ENCODE data around the gene FBXO15. TPM values are rescaled to one million over a fixed set of nuclear protein-coding genes. Genes with fewer than 3 reads are reported as not detected.

FBXO15 gene
- total and polyA plus RNA-seq, 4 experiments from 2014 or later, result 2.0 to 2.6 (median 2.4) TPM

- CTCF ChIA-PET (ENCODE audit: partially characterized antibody), result interaction anchor here (0.8 to 2.9 kb wide), 2 partner anchors 20 to 38 kb away, joined by 4 to 9 read pairs; no protein-coding TSS in a partner anchor
- Histone ChIP-seq H3K27ac (ENCODE audit: low read depth, low read length) (no peak overlapping the region), H3K9me3 (ENCODE audit: control insufficient read depth in 1 of 2, low read length in 2 of 2) (no peaks in the 10 kb centered on the region), H3K27me3 (ENCODE audit: insufficient read depth, low read length) (no peaks in the 10 kb centered on the region), H3K4me3 (ENCODE audit: low read length in 2 of 2) (no peak overlapping the region), H3K36me3 (ENCODE audit: insufficient read depth, low read length) (no peaks in the 10 kb centered on the region), H3K4me1 (ENCODE audit: insufficient read depth, low read length) (peaks cover 10% of the 10 kb centered on the region)
- H3K4me1 Mint-ChIP-seq, result peaks cover 0 to 4% (median 2%) of the 10 kb centered on the region in 4 donors
- H3K9me3 Mint-ChIP-seq, result peaks cover 0 to 4% (median 0%) of the 10 kb centered on the region in 8 donors
- intact Hi-C loops (cut with micrococcal nuclease), result no loop called here
- no peak for DNase-seq
- POLR2A ChIA-PET (ENCODE audit: partially characterized antibody), result interaction anchor here (2.0 kb wide), 1 partner anchor 19 kb away, joined by 6 read pairs; no protein-coding TSS in a partner anchor
- no peaks in the 10 kb centered on the region for H3K36me3 Mint-ChIP-seq
- H3K27ac Mint-ChIP-seq, result no peak overlapping the region
- peaks cover 8 to 10% of the 10 kb centered on the region in 2 donors for H3K27me3 Mint-ChIP-seq
- H3K4me3 Mint-ChIP-seq, result no peak overlapping the region
Observed at GRCh38 chr18:74063023-74063422, 84.6 kb downstream of the FBXO15 start.

GRCh38 chr18:74062037-74062436 is 85.6 kb downstream of the FBXO15 start:
- Mint-ChIP-seq H3K4me3 (no peak overlapping the region), H3K36me3 (no peaks in the 10 kb centered on the region), H3K9me3 (peaks cover 0 to 9% (median 3%) of the 10 kb centered on the region in 8 donors), H3K4me1 (peaks cover 0 to 4% (median 2%) of the 10 kb centered on the region in 4 donors), H3K27ac (no peak overlapping the region), H3K27me3 (peaks cover 4 to 10% of the 10 kb centered on the region in 2 donors)
- Histone ChIP-seq H3K4me3 (ENCODE audit: low read length in 2 of 2) (no peak overlapping the region), H3K9me3 (ENCODE audit: control insufficient read depth in 1 of 2, low read length in 2 of 2) (no peaks in the 10 kb centered on the region), H3K27ac (ENCODE audit: low read depth, low read length) (no peak overlapping the region), H3K27me3 (ENCODE audit: insufficient read depth, low read length) (no peaks in the 10 kb centered on the region), H3K36me3 (ENCODE audit: insufficient read depth, low read length) (no peaks in the 10 kb centered on the region), H3K4me1 (ENCODE audit: insufficient read depth, low read length) (peaks cover 10% of the 10 kb centered on the region)
- intact Hi-C loops (cut with micrococcal nuclease), result no loop called here
- POLR2A ChIA-PET (ENCODE audit: partially characterized antibody), result no interaction called here
- DNase-seq, result no peak
- CTCF ChIA-PET (ENCODE audit: partially characterized antibody), result no interaction called here

GRCh38 chr18:74060579-74060978 is 87.1 kb downstream of the FBXO15 start:
- Histone ChIP-seq H3K4me3 (ENCODE audit: low read length in 2 of 2) (no peak overlapping the region), H3K9me3 (ENCODE audit: control insufficient read depth in 1 of 2, low read length in 2 of 2) (no peaks in the 10 kb centered on the region), H3K27me3 (ENCODE audit: insufficient read depth, low read length) (no peaks in the 10 kb centered on the region), H3K36me3 (ENCODE audit: insufficient read depth, low read length) (no peaks in the 10 kb centered on the region), H3K4me1 (ENCODE audit: insufficient read depth, low read length) (peaks cover 10% of the 10 kb centered on the region), H3K27ac (ENCODE audit: low read depth, low read length) (no peak overlapping the region)
- CTCF ChIA-PET (ENCODE audit: partially characterized antibody), result no interaction called here
- peaks cover 0 to 3% of the 10 kb centered on the region in 2 donors for H3K36me3 Mint-ChIP-seq
- POLR2A ChIA-PET (ENCODE audit: partially characterized antibody), result no interaction called here
- intact Hi-C loops (cut with micrococcal nuclease), result no loop called here
- no peak overlapping the region for H3K27ac Mint-ChIP-seq
- no peak overlapping the region for H3K4me3 Mint-ChIP-seq
- peaks cover 1 to 2% of the 10 kb centered on the region in 2 donors for H3K27me3 Mint-ChIP-seq
- peaks cover 0 to 4% (median 2%) of the 10 kb centered on the region in 4 donors for H3K4me1 Mint-ChIP-seq
- peaks cover 0 to 15% (median 6%) of the 10 kb centered on the region in 8 donors for H3K9me3 Mint-ChIP-seq
- DNase-seq, result no peak

GRCh38 chr18:74050807-74051206 is 96.8 kb downstream of the FBXO15 start:
- intact Hi-C loops (cut with micrococcal nuclease), result no loop called here
- peaks cover 0 to 5% of the 10 kb centered on the region in 2 donors for H3K27me3 Mint-ChIP-seq
- no peaks in the 10 kb centered on the region for H3K4me1 Mint-ChIP-seq
- no peak overlapping the region for H3K27ac Mint-ChIP-seq
- H3K36me3 Mint-ChIP-seq, result peaks cover 0 to under 1% of the 10 kb centered on the region in 2 donors
- H3K27ac ChIP-seq (ENCODE audit: low read depth, low read length), result no peak overlapping the region
- no peaks in the 10 kb centered on the region for H3K9me3 ChIP-seq (ENCODE audit: control insufficient read depth in 1 of 2, low read length in 2 of 2)
- peaks cover 0 to 19% (median 11%) of the 10 kb centered on the region in 8 donors for H3K9me3 Mint-ChIP-seq
- ChIA-PET CTCF (ENCODE audit: partially characterized antibody) (interaction anchor here (1.5 kb wide), 1 partner anchor 11 kb away, joined by 3 read pairs; no protein-coding TSS in a partner anchor), POLR2A (ENCODE audit: partially characterized antibody) (no interaction called here)
- no peaks in the 10 kb centered on the region for H3K27me3 ChIP-seq (ENCODE audit: insufficient read depth, low read length)
- no peaks in the 10 kb centered on the region for H3K4me1 ChIP-seq (ENCODE audit: insufficient read depth, low read length)
- H3K4me3 Mint-ChIP-seq, result no peak overlapping the region
- H3K36me3 ChIP-seq (ENCODE audit: insufficient read depth, low read length), result no peaks in the 10 kb centered on the region
- DNase-seq, result no peak
- H3K4me3 ChIP-seq (ENCODE audit: low read length in 2 of 2), result no peak overlapping the region

GRCh38 chr18:74040459-74041332 is 106.9 kb downstream of the FBXO15 start:
- intact Hi-C loops (cut with micrococcal nuclease), result loop anchor here (1.0 to 5.0 kb wide), 3 partner anchors 77 to 512 kb away; no protein-coding TSS in a partner anchor
- Mint-ChIP-seq H3K4me3 (no peak overlapping the region), H3K36me3 (no peaks in the 10 kb centered on the region), H3K27ac (no peak overlapping the region), H3K4me1 (no peaks in the 10 kb centered on the region), H3K9me3 (no peaks in the 10 kb centered on the region), H3K27me3 (peaks cover 2 to 8% of the 10 kb centered on the region in 2 donors)
- CTCF ChIA-PET (ENCODE audit: partially characterized antibody), result interaction anchor here (0.8 to 1.5 kb wide), 5 partner anchors 10 to 511 kb away, joined by 3 to 7 read pairs (median 3); no protein-coding TSS in a partner anchor
- no peak overlapping the region for H3K4me3 ChIP-seq (ENCODE audit: low read length in 2 of 2)
- no peak overlapping the region for H3K27ac ChIP-seq (ENCODE audit: low read depth, low read length)
- no peaks in the 10 kb centered on the region for H3K4me1 ChIP-seq (ENCODE audit: insufficient read depth, low read length)
- H3K9me3 ChIP-seq (ENCODE audit: control insufficient read depth in 1 of 2, low read length in 2 of 2), result no peaks in the 10 kb centered on the region
- POLR2A ChIA-PET (ENCODE audit: partially characterized antibody), result no interaction called here
- DNase-seq, result peak in 4 of 5 donors; percentile 30 to 43 (median 36)
- no peaks in the 10 kb centered on the region for H3K36me3 ChIP-seq (ENCODE audit: insufficient read depth, low read length)
- no peaks in the 10 kb centered on the region for H3K27me3 ChIP-seq (ENCODE audit: insufficient read depth, low read length)

GRCh38 chr18:74040008-74040407 is 107.6 kb downstream of the FBXO15 start:
- Mint-ChIP-seq H3K36me3 (no peaks in the 10 kb centered on the region), H3K4me1 (no peaks in the 10 kb centered on the region)

GRCh38 chr18:74029161-74029560 is 118.5 kb downstream of the FBXO15 start:
- no peaks in the 10 kb centered on the region for H3K27me3 ChIP-seq (ENCODE audit: insufficient read depth, low read length)
- CTCF ChIA-PET (ENCODE audit: partially characterized antibody), result no interaction called here

More at GRCh38 chr18:74040008-74040407, 107.6 kb downstream of the FBXO15 start:
- ChIA-PET POLR2A (ENCODE audit: partially characterized antibody) (no interaction called here), CTCF (ENCODE audit: partially characterized antibody) (interaction anchor here (0.6 to 1.5 kb wide), 5 partner anchors 10 to 512 kb away, joined by 3 to 7 read pairs (median 3); no protein-coding TSS in a partner anchor)
- intact Hi-C loops (cut with micrococcal nuclease), result loop anchor here (1.0 to 5.0 kb wide), 3 partner anchors 77 to 512 kb away; no protein-coding TSS in a partner anchor
- Mint-ChIP-seq H3K27ac (no peak overlapping the region), H3K27me3 (peaks cover 2 to 8% of the 10 kb centered on the region in 2 donors), H3K9me3 (peaks cover 0 to 1% (median 0%) of the 10 kb centered on the region in 8 donors), H3K4me3 (no peak overlapping the region)
- no peak overlapping the region for H3K27ac ChIP-seq (ENCODE audit: low read depth, low read length)
- no peaks in the 10 kb centered on the region for H3K9me3 ChIP-seq (ENCODE audit: control insufficient read depth in 1 of 2, low read length in 2 of 2)
- H3K4me3 ChIP-seq (ENCODE audit: low read length in 2 of 2), result no peak overlapping the region
- no peak for DNase-seq
- no peaks in the 10 kb centered on the region for H3K36me3 ChIP-seq (ENCODE audit: insufficient read depth, low read length)
- H3K4me1 ChIP-seq (ENCODE audit: insufficient read depth, low read length), result no peaks in the 10 kb centered on the region
- no peaks in the 10 kb centered on the region for H3K27me3 ChIP-seq (ENCODE audit: insufficient read depth, low read length)

More at GRCh38 chr18:74029161-74029560, 118.5 kb downstream of the FBXO15 start:
- Mint-ChIP-seq H3K9me3 (peaks cover 0 to 2% (median 0%) of the 10 kb centered on the region in 8 donors), H3K27me3 (peaks cover 4 to 5% of the 10 kb centered on the region in 2 donors), H3K4me1 (no peaks in the 10 kb centered on the region), H3K27ac (no peak overlapping the region), H3K4me3 (no peak overlapping the region), H3K36me3 (no peaks in the 10 kb centered on the region)
- Histone ChIP-seq H3K9me3 (ENCODE audit: control insufficient read depth in 1 of 2, low read length in 2 of 2) (no peaks in the 10 kb centered on the region), H3K4me3 (ENCODE audit: low read length in 2 of 2) (no peak overlapping the region), H3K27ac (ENCODE audit: low read depth, low read length) (no peak overlapping the region), H3K36me3 (ENCODE audit: insufficient read depth, low read length) (no peaks in the 10 kb centered on the region), H3K4me1 (ENCODE audit: insufficient read depth, low read length) (no peaks in the 10 kb centered on the region)
- POLR2A ChIA-PET (ENCODE audit: partially characterized antibody), result no interaction called here
- intact Hi-C loops (cut with micrococcal nuclease), result no loop called here
- no peak for DNase-seq

All from CD4-positive, alpha-beta memory T cell (primary cell).